Liver (tissue), 9 donors: ENCODE measurements around the gene HBA1. TPM values are rescaled to one million over a fixed set of nuclear protein-coding genes. Genes with fewer than 3 reads are reported as not detected.

Experiments used
- DNase-seq: peaks from one replicate; pipeline ENCODE4 v3.0.0-alpha.2; 2017; ENCODE audit warnings: low spot score
- H3K27ac ChIP-seq, 2 donors: one replicate each; pipeline ENCODE4 v1.7.0; 2013; ENCODE audit warnings: inconsistent platforms in 2 of 2, low read length in 2 of 2, control low read depth in 1 of 2, low read depth in 1 of 2, mild to moderate bottlenecking in 1 of 2
- H3K27me3 ChIP-seq, 4 donors: one replicate each; pipeline versions ENCODE4 v1.6.1 to v1.7.0; 2013; ENCODE audit warnings: low read length in 3 of 4, inconsistent platforms in 1 of 4, mild to moderate bottlenecking in 1 of 4, moderate library complexity in 1 of 4; ENCODE audit not compliant: control insufficient read depth in 4 of 4, insufficient read depth in 4 of 4
- H3K36me3 ChIP-seq, 4 donors: one replicate each; pipeline versions ENCODE4 v1.6.1 to v1.7.0; 2013; ENCODE audit warnings: low read length in 3 of 4, mild to moderate bottlenecking in 3 of 4, low read depth in 1 of 4, moderate library complexity in 1 of 4; ENCODE audit not compliant: control insufficient read depth in 4 of 4, insufficient read depth in 3 of 4
- H3K4me1 ChIP-seq, 4 donors: one replicate each; pipeline versions ENCODE4 v1.6.1 to v1.7.0; 2013; ENCODE audit warnings: low read length in 3 of 4, mild to moderate bottlenecking in 3 of 4, moderate library complexity in 1 of 4; ENCODE audit not compliant: control insufficient read depth in 4 of 4, insufficient read depth in 4 of 4
- H3K4me3 ChIP-seq, 3 donors: one replicate each; pipeline versions ENCODE4 v1.6.1 to v1.7.0; 2013; ENCODE audit warnings: low read length in 3 of 3, control low read depth in 1 of 3, low read depth in 1 of 3, mild to moderate bottlenecking in 1 of 3
- H3K9ac ChIP-seq, 2 donors: one replicate each; pipeline ENCODE4 v1.7.0; 2013; ENCODE audit warnings: low read length in 2 of 2, mild to moderate bottlenecking in 2 of 2, moderate library complexity in 2 of 2, control low read depth in 1 of 2, low read depth in 1 of 2
- H3K9me3 ChIP-seq, 4 donors: one replicate each; pipeline versions ENCODE4 v1.6.1 to v1.7.0; 2013; ENCODE audit warnings: low read length in 3 of 4; ENCODE audit not compliant: control insufficient read depth in 4 of 4
- ATF3 ChIP-seq: IDR thresholded peaks from 2 replicates; pipeline ENCODE4 v1.6.1; 2016; ENCODE audit warnings: antibody characterized with exemption
- CTCF ChIP-seq: fragments of 150-350 bp; IDR thresholded peaks from 2 replicates; pipeline ENCODE4 v1.5.1; 2017; ENCODE audit warnings: improper control_type of control experiment, low read depth, low read length; ENCODE audit not compliant: missing input control
- FOXA1 ChIP-seq: IDR thresholded peaks from 2 replicates; pipeline ENCODE4 v1.6.1; 2016; ENCODE audit warnings: antibody characterized with exemption
- FOXA2 ChIP-seq: IDR thresholded peaks from 2 replicates; pipeline ENCODE4 v1.6.1; 2016; ENCODE audit warnings: antibody characterized with exemption
- GABPA ChIP-seq, 2 donors: IDR thresholded peaks in 1 of 2; conservative IDR thresholded peaks in 1 of 2; 2 replicates each; pipeline ENCODE4 v1.6.1; 2016; ENCODE audit warnings: antibody characterized with exemption in 2 of 2, mild to moderate bottlenecking in 1 of 2, moderate library complexity in 1 of 2
- HNF4G ChIP-seq: IDR thresholded peaks from 2 replicates; pipeline ENCODE4 v1.6.1; 2016; ENCODE audit warnings: antibody characterized with exemption
- JUND ChIP-seq, 2 donors: IDR thresholded peaks; 2 replicates each; pipeline ENCODE4 v1.6.1; 2016; ENCODE audit warnings: antibody characterized with exemption in 2 of 2
- MAX ChIP-seq: IDR thresholded peaks from 2 replicates; pipeline ENCODE4 v1.6.1; 2016; ENCODE audit warnings: antibody characterized with exemption
- NR2F2 ChIP-seq: IDR thresholded peaks from 2 replicates; pipeline ENCODE4 v1.6.1; 2016; ENCODE audit warnings: antibody characterized with exemption
- RAD21 ChIP-seq, 2 donors: IDR thresholded peaks; 2 replicates each; pipeline ENCODE4 v1.6.1; 2016; ENCODE audit warnings: antibody characterized with exemption in 2 of 2, mild to moderate bottlenecking in 2 of 2
- REST ChIP-seq: IDR thresholded peaks from 2 replicates; pipeline ENCODE4 v1.6.1; 2016; ENCODE audit warnings: antibody characterized with exemption, mild to moderate bottlenecking
- RXRA ChIP-seq, 2 donors: IDR thresholded peaks; 2 replicates each; pipeline ENCODE4 v1.6.1; 2017 to 2018; ENCODE audit warnings: antibody characterized with exemption in 2 of 2, mild to moderate bottlenecking in 1 of 2
- SP1 ChIP-seq: IDR thresholded peaks from 2 replicates; pipeline ENCODE4 v1.6.1; 2018; ENCODE audit warnings: antibody characterized with exemption, mild to moderate bottlenecking
- ZBTB33 ChIP-seq: IDR thresholded peaks from 2 replicates; pipeline ENCODE4 v1.6.1; 2016; ENCODE audit warnings: antibody characterized with exemption
- WGBS: extraction: QIAGEN DNeasy Blood & Tissue Kit; methylation state at CpG from one replicate; pipeline ENCODE4 v1.1.7; 2013; 5-methylcytosine and 5-hydroxymethylcytosine counted together
- polyA plus RNA-seq, 2 donors: library from polyadenylated mRNA; stranded (reverse) in 1 of 2; unstranded in 1 of 2; fragments of 200-250 nt in 1 of 2; fragments of >200 nt in 1 of 2; fragmentation: Nextera tagmentation in 1 of 2; extraction: Ambion mirVana in 1 of 2; gene quantifications; one replicate each; pipeline versions ENCODE4 v1.2.1 to v1.2.3, GENCODE V29; 2013 to 2015
- total RNA-seq, 2 donors: library from RNA; depleted of rRNA; stranded (reverse); fragments of >200 nt; gene quantifications; one replicate each; pipeline ENCODE4 v1.2.3, GENCODE V29; 2014
- donor health status: healthy.
- donor health status: healthy.
- donor health status: healthy.
- donor health status: healthy.
- donor health status: healthy.

The HBA1 gene
- total and polyA plus RNA-seq, 4 donors = 3.5 to 19,034 (median 30.1) TPM

GRCh38 chr16:183005-183404 is 6.5 kb downstream of the HBA1 start:
- Histone ChIP-seq H3K27ac (no peak overlapping the region), H3K36me3 (peaks cover 0 to 6% (median 4%) of the 10 kb centered on the region in 4 donors), H3K9me3 (no peaks in the 10 kb centered on the region), H3K27me3 (peaks cover 3 to 5% (median 4%) of the 10 kb centered on the region in 4 donors), H3K4me1 (peaks cover 5 to 13% (median 11%) of the 10 kb centered on the region in 4 donors), H3K4me3 (no peak overlapping the region), H3K9ac (no peak overlapping the region)
- WGBS = 86% methylated on average over 7 of the region's 7 CpGs
- no peak for DNase-seq
- no peak for TF ChIP-seq REST
- no peak for TF ChIP-seq FOXA1
- no peak for TF ChIP-seq NR2F2
- no peak for TF ChIP-seq RXRA (IDR thresholded peaks at IDR 0.05)
- no peak for TF ChIP-seq SP1
- TF ChIP-seq CTCF = no peak

GRCh38 chr16:185213-185612 is 8.7 kb downstream of the HBA1 start:
- no peak overlapping the region for H3K27ac ChIP-seq
- TF ChIP-seq ATF3 (no peak), RAD21 (IDR thresholded peaks at IDR 0.05) (no peak), JUND (IDR thresholded peaks at IDR 0.05) (no peak), REST (no peak), FOXA1 (no peak), MAX (no peak), SP1 (no peak), FOXA2 (no peak), ZBTB33 (no peak), HNF4G (no peak), GABPA (IDR thresholded peaks at IDR 0.05 in 1 of 2, conservative IDR thresholded peaks at IDR 0.05 in 1 of 2) (no peak)
- H3K36me3 ChIP-seq = peaks cover 8 to 25% (median 18%) of the 10 kb centered on the region in 4 donors
- no peak for DNase-seq
- H3K9ac ChIP-seq = no peak overlapping the region
- no peaks in the 10 kb centered on the region for H3K9me3 ChIP-seq
- peaks cover 5 to 13% (median 9%) of the 10 kb centered on the region in 4 donors for H3K4me1 ChIP-seq
- 94% methylated on average over 13 of the region's 13 CpGs for WGBS
- H3K4me3 ChIP-seq = no peak overlapping the region
- no peaks in the 10 kb centered on the region for H3K27me3 ChIP-seq
